Loucy (cell line): ENCODE data around the gene CROCC2.

Experiments used
- H2AFZ ChIP-seq: fragments of 200-600 bp; sonication (generic); 2 replicates; pipeline ENCODE4 v1.6.0; 2016; ENCODE audit warnings: antibody characterized with exemption, mild to moderate bottlenecking, low read length, moderate library complexity
- H3F3A ChIP-seq: fragments of 200-600 bp; 2 replicates; pipeline ENCODE4 v1.6.0; 2016; ENCODE audit warnings: antibody characterized with exemption, low read depth, mild to moderate bottlenecking
- H3K27me3 ChIP-seq: fragments of 200-600 bp; sonication (generic); 2 replicates; pipeline ENCODE4 v1.6.1; 2014; ENCODE audit warnings: low read length, mild to moderate bottlenecking; ENCODE audit not compliant: insufficient read depth, poor library complexity, severe bottlenecking
- H3K36me3 ChIP-seq: fragments of 200-600 bp; sonication (generic); 2 replicates; pipeline ENCODE4 v1.6.1; 2016; ENCODE audit warnings: low read length; ENCODE audit not compliant: insufficient read depth
- H3K4me1 ChIP-seq: fragments of 200-600 bp; sonication (generic); 2 replicates; pipeline ENCODE4 v1.5.1; 2014; ENCODE audit warnings: low read length, mild to moderate bottlenecking; ENCODE audit not compliant: insufficient read depth, poor library complexity, severe bottlenecking
- H3K4me2 ChIP-seq: fragments of 200-600 bp; sonication (generic); 2 replicates; pipeline ENCODE4 v1.6.0; 2014; ENCODE audit warnings: antibody characterized with exemption, low read length, low read depth, mild to moderate bottlenecking; ENCODE audit not compliant: poor library complexity, severe bottlenecking
- H3K4me3 ChIP-seq: fragments of 200-600 bp; sonication (generic); 2 replicates; pipeline ENCODE4 v1.5.1; 2014; ENCODE audit warnings: low read length, mild to moderate bottlenecking, mixed read lengths; ENCODE audit not compliant: poor library complexity, severe bottlenecking
- H3K79me2 ChIP-seq: fragments of 200-600 bp; sonication (generic); 2 replicates; pipeline ENCODE4 v1.6.1; 2014; ENCODE audit warnings: low read length; ENCODE audit not compliant: insufficient read depth
- H3K9ac ChIP-seq: fragments of 200-600 bp; sonication (generic); 2 replicates; pipeline ENCODE4 v1.6.0; 2014; ENCODE audit warnings: mild to moderate bottlenecking, low read depth, low read length, moderate library complexity; ENCODE audit not compliant: poor library complexity, severe bottlenecking
- H3K9me2 ChIP-seq: fragments of 200-600 bp; sonication (generic); replicated peaks from 2 replicates; pipeline ENCODE4 v1.6.1; 2016; ENCODE audit warnings: low read depth, low read length, mixed read lengths
- H3K9me3 ChIP-seq: fragments of 200-600 bp; sonication (generic); 2 replicates; pipeline ENCODE4 v1.6.1; 2014; ENCODE audit warnings: mild to moderate bottlenecking, antibody characterized with exemption, low read length, low read depth; ENCODE audit not compliant: insufficient read depth
- H4K20me1 ChIP-seq: fragments of 200-600 bp; sonication (generic); 2 replicates; pipeline ENCODE4 v1.6.0; 2014; ENCODE audit warnings: antibody characterized with exemption, low read length, mild to moderate bottlenecking; ENCODE audit not compliant: insufficient read depth, poor library complexity, severe bottlenecking
- CTCF ChIP-seq: fragments of 200-600 bp; sonication (generic); conservative IDR thresholded peaks from 2 replicates; pipeline ENCODE4 v1.5.1; 2014; ENCODE audit warnings: mild to moderate bottlenecking, antibody characterized with exemption, low read length
- EZH2phosphoT487 ChIP-seq: fragments of 200-600 bp; IDR thresholded peaks from 2 replicates; pipeline ENCODE4 v1.6.1; 2018; ENCODE audit warnings: antibody characterized with exemption, mild to moderate bottlenecking, moderate library complexity, borderline replicate concordance

Gene CROCC2

GRCh38 chr2:240956171-240956934 is 50.2 kb downstream of the CROCC2 start:
- H3K27me3 ChIP-seq, result no peaks in the 10 kb centered on the region
- no peaks in the 10 kb centered on the region for H3F3A ChIP-seq
- H3K4me3 ChIP-seq, result no peak overlapping the region
- H3K9me3 ChIP-seq, result no peaks in the 10 kb centered on the region
- no peak overlapping the region for H2AFZ ChIP-seq
- no peaks in the 10 kb centered on the region for H3K9me2 ChIP-seq
- H3K79me2 ChIP-seq, result no peaks in the 10 kb centered on the region
- H4K20me1 ChIP-seq, result no peaks in the 10 kb centered on the region
- no peaks in the 10 kb centered on the region for H3K4me1 ChIP-seq
- no peak overlapping the region for H3K9ac ChIP-seq
- no peaks in the 10 kb centered on the region for H3K36me3 ChIP-seq
- no peak overlapping the region for H3K4me2 ChIP-seq
- no peak for TF ChIP-seq CTCF
- TF ChIP-seq EZH2phosphoT487, result no peak

- no peaks in the 10 kb centered on the region for H3K4me1 ChIP-seq
Observed at GRCh38 chr2:240956935-240957655, 51.0 kb downstream of the CROCC2 start.

DNA sequence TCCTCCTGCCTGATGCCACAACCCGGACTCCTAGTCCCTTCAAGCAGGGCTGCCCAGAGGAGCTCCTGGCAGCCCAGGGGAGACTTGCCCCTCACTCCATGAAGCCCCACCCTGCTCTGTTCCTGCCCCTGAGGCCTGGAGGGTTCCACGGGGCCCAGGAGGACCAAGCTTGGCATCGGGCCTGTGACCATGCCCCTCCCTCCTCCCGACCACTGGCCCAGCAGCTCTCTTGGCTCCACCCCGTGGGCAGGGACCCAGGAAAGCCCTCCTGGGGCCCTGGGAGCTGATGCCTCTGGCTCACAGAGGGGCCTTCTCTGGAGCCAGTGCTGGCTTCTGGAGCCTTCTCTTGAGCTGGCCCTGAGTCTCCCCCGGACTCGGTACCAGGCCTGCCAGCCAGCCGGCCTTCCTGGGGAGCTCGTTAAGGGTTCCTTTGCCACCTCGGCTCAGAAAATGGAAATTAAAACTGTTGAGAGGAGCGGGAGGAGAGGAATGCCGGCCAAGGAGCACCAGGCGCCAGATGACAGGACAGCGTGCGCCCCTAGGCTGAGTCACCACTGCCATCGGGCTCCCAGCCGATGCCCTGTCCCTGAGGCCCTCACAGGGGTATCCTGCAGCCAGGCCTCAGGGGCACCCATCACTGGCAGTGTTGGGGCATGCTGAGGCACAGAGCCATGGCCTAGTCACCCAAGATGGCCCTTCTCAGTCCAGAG is 51.7 kb downstream of the CROCC2 start:
- Histone ChIP-seq H2AFZ (no peak overlapping the region), H3K9me2 (no peaks in the 10 kb centered on the region), H3K4me1 (no peaks in the 10 kb centered on the region), H3K4me3 (no peak overlapping the region), H3K27me3 (no peaks in the 10 kb centered on the region), H3K4me2 (no peak overlapping the region), H3K9ac (no peak overlapping the region), H3K9me3 (no peaks in the 10 kb centered on the region), H3F3A (no peaks in the 10 kb centered on the region), H3K36me3 (no peaks in the 10 kb centered on the region), H4K20me1 (no peaks in the 10 kb centered on the region), H3K79me2 (no peaks in the 10 kb centered on the region)
- TF ChIP-seq EZH2phosphoT487 (no peak), CTCF (no peak)

More at GRCh38 chr2:240956935-240957655, 51.0 kb downstream of the CROCC2 start:
- TF ChIP-seq CTCF (no peak), EZH2phosphoT487 (no peak)
- H3K9ac ChIP-seq, result no peak overlapping the region
- H2AFZ ChIP-seq, result no peak overlapping the region
- H4K20me1 ChIP-seq, result no peaks in the 10 kb centered on the region
- no peak overlapping the region for H3K4me3 ChIP-seq
- no peaks in the 10 kb centered on the region for H3K9me3 ChIP-seq
- no peaks in the 10 kb centered on the region for H3K27me3 ChIP-seq
- H3K9me2 ChIP-seq, result no peaks in the 10 kb centered on the region
- no peaks in the 10 kb centered on the region for H3K36me3 ChIP-seq
- no peaks in the 10 kb centered on the region for H3K79me2 ChIP-seq
- H3F3A ChIP-seq, result no peaks in the 10 kb centered on the region
- H3K4me2 ChIP-seq, result no peak overlapping the region
